AG20443 (cell line): Measurements from ENCODE around the gene GJB4.
"Not testable (repeated sequence)": the region's sequence is repeated elsewhere in the genome, so short reads cannot be mapped to it uniquely, and the experiment has no call there.

Source experiments
- DNase-seq: peaks from one replicate; pipeline ENCODE4 v3.0.0; 2012; ENCODE audit warnings: low spot score, mixed read lengths

GJB4 gene

DNA sequence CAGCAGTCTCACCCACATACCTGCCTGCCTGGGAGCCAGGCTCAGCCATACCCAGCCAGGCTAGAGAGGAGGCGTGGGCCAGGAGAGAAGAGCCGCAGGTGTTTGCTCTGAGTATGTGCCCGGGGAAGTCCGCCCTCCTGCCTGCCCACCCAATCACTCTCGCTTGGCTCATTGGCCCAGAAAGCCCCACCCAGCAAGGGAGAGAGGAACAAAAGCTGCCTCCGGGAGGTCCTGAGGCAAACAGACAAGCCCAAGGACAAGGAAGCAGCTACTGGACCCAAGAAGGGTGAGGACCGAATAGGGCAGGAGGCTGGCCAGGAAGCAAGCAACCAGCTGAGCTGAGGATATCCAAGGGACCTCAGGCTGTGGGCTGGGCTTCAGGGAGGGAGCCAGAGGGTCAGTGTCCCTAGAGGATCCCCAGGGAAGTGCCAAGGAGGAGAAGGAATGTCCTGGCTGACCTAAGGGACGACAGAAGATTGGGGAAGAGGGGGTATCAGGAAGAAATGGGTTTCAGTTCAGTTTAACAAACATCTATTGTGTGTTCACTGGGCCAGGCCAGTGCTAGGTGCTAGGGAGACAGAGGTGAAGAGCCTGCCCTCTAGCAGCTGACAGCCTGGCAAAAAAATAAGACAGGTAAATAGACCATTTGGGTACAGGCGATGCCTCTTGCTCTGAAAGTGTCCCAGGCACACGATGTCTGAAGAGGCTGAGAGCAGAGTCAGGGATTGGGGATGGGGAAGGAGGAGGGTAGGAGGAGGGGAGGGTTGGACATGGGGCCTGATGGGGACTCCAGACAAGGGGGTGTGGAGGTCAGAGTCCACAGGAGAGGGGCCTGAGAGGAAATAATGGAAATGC lies at the start of gene GJB4:
TSS of gene GJB4 (plus strand) at position 238 of the 855 bp plus-strand sequence. CDS start 1,515 bp downstream, outside the sequence.
- DNase-seq = no peak

- no peak for DNase-seq
Observed at GRCh38 chr1:34710812-34711211, 48.7 kb upstream of the GJB4 start.

GRCh38 chr1:34711485-34711884 lies 48.1 kb upstream of the GJB4 start:
- DNase-seq = no peak

- DNase-seq = no peak
Observed at GRCh38 chr1:34712007-34712688, 47.4 kb upstream of the GJB4 start.

DNA sequence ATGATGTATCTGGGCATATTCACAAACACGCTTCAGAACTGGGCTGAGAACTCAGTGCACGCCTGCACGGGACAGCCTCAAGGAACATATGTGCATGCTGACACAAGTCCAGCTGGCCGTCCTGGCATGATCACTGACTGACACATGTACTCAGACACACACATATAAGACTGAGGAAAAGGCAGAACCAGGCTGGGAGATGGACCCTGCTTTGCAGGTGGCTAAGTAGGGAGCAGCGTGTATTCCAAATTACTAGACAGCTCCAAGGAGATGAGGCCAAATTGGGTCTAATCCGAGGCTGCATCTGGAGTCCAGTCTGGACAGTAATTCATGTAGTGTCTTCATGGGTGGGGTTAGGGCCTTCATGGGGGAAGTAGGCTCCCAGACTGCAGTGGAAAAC lies 46.1 kb upstream of the GJB4 start:
- no peak for DNase-seq

- DNase-seq = no peak
Observed at GRCh38 chr1:34714386-34714785, 45.2 kb upstream of the GJB4 start.

DNA sequence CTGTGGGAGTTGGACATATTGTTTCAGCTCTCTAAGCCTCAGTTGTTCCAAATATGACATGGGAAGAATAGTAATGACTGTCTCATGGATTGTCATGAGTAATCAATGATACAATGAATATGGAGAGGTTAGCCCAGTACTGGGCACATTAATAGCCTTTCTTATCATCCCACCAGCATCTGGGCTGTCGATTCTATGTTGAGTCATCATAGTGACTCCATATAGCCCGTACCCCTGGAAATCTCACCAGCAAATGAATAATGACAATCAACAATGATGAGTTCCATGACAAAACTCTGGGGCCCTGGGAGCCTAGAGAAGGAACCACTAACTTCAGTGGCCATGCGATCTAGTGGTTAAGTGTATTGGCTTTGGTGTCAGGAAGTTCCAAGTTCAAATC lies 44.4 kb upstream of the GJB4 start:
- no peak for DNase-seq

DNA sequence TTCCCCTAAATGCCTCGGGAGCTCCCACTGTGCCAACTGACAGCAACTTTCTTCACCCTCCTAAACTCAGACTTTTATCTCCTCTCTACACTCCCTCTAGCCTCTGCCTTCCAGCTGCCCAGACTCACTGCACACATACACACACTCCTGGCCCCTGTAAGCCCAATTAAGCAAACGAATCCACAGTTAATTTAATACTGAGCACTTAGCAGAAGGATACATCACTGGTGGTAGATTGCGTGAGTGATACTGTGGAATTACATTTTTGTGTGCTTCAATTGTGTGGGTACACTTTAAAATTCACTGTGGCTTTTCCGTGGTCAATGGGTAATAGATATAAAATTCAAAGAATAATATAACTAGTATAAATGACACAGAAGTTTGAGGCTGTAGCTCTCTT lies 38.3 kb upstream of the GJB4 start:
- DNase-seq = no peak

DNA sequence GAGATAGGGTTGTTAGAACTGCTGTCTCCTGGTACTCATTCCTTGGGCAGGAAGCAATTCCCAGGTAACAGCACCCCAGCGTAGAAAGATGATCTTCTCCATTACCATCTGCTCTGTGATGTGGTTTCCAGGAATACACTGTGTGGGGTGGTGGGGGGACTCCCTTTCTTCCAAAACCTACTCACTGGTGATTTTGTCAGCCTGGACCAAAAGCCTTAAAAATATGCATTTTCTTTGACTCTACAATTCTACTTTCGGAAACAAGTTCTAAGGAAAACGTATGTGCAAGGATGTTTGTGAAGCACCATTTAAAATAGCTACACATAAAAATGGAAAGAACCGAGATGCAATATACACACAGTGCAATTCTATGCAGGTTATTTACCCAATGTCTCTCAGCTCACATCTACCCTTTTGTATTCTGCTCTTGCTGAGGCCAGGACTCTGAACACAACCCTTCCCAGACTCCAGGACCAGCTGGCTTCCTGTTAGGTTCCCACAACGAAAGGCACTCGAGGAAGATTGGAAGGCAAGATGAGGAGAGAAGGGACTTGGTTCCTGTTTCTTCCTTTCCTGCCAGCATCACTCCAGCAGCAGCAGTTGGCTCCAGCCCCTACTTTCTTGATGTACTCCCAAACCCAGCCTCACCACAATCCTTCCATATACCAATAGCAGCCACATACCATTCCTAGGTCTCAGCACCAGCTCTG lies 37.7 kb upstream of the GJB4 start:
- DNase-seq = no peak

DNA sequence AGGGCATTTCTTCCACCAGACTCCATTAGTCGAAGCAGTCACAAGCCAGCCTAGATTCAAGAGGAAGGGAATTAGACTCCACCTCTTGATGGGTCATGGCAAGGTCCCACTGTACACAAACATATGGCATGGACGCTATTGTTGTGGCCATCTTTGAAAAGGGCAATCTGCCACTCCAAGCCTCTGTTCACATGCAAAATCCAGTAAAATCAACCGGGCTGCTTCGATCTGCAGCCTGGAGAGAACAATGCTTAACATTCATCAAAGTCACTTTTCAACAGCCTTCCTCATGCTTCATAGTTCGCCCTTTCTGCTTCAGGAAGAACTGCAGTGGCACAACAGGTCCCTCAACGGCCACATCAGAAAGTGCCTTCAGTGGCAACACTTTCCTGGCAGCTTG lies 32.7 kb upstream of the GJB4 start:
- DNase-seq = no peak

DNA sequence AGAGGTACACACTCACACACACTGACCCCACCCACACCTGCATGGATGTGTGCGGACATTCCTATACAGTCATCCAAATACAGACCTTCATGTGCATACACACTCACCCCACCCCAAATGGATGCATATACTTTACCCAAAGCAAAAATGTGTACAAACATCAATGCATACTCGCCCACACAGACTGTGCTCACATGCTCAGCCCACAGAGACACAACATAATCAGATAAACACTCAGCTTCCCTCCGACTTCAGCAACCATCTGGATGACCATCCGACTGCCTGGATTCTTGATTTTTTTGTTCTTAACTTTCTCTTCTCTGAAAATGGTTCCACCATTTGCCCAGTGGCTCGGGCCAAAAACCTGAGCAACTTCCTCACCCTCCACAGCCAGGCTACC lies 29.1 kb upstream of the GJB4 start:
- no peak for DNase-seq

DNA sequence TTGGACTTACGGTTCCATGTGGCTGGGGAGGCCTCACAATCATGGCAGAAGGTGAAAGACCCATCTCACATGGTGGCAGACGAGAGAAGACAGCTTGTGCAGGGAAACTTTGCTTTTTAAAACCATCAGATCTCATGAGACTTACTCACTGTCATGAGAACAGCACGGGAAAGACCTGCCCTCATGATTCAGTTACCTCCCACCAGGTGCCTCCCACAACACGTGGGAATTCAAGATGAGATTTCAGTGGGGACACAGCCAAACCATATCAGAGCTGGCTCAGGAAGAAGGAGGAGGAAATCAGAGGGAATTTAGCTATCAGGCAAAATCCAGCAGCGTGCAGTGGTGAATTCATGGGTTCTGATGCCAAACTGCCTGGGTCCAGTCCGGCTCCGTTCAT lies 26.7 kb upstream of the GJB4 start:
- DNase-seq = not testable (repeated sequence)

- no peak for DNase-seq
Observed at GRCh38 chr1:34736692-34737091, 22.8 kb upstream of the GJB4 start.

GRCh38 chr1:34737236-34737635 lies 22.3 kb upstream of the GJB4 start:
- DNase-seq = not testable (repeated sequence)

DNA sequence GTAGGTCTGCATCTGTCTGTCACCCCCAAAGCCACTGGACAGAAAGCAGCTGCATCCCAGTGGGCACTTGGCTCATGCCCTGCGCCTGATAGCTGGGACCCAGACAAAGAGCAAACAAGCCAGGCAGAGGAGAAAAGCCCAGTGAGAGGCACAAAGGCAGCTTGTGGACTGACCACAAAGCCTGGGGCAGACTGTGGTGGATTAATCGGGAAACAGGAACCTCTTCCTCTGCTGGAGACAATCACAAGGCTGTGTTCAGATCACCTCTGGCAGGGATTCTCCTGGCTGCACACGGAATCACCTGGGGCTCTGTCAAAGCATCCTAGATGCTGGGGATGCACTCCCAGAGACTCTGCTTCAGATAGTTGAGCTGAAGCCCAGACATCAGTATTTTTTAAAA lies 19.9 kb upstream of the GJB4 start:
- no peak for DNase-seq

- no peak for DNase-seq
Observed at GRCh38 chr1:34740161-34740868, 19.2 kb upstream of the GJB4 start.

DNA sequence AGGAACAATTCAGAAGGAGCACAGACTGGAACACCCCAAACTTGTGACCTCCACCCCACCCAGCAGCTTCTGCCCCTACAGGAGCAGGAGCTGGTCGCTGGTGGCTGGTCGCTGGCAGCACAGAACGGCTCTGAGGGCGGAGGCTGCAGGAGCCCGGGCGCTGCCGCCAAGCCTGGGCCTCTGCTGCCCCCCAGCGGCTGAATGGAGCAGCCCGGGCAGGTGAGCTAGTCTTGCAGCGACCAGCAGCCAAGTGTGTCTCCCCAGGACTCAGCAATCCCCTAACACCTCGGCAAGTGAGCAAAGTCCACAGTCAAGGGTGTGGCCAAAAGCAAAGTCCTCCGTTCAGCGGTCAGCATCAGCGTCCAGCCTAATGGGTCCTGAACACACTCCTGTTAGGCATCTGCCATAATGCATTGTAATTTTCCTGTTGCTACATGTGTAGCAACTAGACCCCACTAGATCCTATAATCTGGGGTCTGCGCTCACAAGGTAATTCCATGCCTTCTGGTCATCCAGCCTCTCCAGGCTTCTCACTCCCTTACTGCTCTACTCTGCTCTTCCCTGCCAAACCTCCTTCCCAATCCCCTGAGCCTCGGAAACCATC lies 16.8 kb upstream of the GJB4 start:
- DNase-seq = peak; percentile 96

DNA sequence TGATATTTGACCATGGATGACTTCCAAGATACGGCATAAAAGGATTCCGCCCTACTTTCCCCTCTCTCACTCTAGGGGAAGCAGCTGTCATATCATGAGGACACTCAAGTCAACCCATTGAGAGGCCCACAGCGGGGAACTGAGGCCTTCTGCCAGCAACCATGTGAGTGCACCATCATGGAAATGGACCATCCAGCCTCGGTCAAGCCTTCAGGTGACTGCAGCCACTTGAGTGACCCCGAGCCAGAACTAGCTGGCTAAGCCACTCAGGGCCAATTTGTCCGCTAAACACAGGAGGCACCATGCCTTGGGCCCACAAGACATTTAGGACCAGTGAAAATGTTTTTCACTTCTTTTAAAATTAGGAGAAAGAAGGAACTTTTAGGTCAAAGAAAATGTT lies 15.8 kb upstream of the GJB4 start:
- DNase-seq = no peak

GRCh38 chr1:34744851-34745250 lies 14.7 kb upstream of the GJB4 start:
- no peak for DNase-seq

DNA sequence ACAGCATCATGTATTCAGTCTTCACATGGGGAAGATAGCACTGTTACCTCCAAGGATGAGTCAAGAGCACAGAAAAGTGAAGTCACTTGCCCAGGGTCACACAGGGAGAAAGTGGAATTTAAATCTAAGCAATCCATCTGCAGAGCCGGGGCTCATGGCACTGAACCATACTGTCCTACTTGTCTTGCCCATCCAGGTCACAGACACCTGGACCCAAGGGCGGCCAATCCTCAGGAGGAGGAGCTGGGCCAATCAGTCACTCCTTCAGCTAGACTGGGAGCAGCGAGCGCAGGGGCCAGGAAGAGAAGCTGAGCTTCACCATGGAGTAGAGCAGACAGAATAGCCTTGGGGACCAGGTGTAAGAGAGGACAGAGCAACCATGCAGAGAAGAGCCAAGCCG lies 13.9 kb upstream of the GJB4 start:
- DNase-seq = no peak

GRCh38 chr1:34746101-34746500 lies 13.4 kb upstream of the GJB4 start:
- DNase-seq = no peak
